ENCODE measurements around the gene SLC35F3. TPM values are rescaled to one million over a fixed set of nuclear protein-coding genes. Genes with fewer than 3 reads are reported as not detected.

Gene SLC35F3
- total and polyA plus RNA-seq, 2 experiments from 2014 or later = 1.0 to 3.2 TPM

DNA sequence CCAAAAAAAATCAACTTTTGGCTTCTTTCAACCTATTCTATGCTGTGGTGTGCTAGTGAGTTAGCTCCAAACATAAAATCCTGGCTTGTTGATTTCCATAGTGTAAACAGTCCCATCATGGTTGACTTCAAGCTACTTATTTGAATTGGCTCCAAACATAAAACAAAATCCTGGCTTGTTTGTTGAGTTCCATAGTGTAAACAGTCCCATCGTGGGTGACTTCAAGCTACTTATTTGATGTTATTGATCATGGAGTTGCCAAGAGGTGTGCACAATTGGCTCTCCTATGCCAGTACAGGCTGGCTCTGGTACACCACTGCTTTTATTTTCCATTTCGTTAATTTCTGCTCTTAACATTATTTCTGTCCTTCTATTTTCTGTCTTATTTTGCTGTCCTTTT is 466.9 kb downstream of the SLC35F3 start:
- TF ChIP-seq, protein P1, sequence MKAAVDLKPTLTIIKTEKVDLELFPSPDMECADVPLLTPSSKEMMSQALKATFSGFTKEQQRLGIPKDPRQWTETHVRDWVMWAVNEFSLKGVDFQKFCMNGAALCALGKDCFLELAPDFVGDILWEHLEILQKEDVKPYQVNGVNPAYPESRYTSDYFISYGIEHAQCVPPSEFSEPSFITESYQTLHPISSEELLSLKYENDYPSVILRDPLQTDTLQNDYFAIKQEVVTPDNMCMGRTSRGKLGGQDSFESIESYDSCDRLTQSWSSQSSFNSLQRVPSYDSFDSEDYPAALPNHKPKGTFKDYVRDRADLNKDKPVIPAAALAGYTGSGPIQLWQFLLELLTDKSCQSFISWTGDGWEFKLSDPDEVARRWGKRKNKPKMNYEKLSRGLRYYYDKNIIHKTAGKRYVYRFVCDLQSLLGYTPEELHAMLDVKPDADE (IDR thresholded peaks at IDR 0.05) = no peak
- TF ChIP-seq, protein P2, sequence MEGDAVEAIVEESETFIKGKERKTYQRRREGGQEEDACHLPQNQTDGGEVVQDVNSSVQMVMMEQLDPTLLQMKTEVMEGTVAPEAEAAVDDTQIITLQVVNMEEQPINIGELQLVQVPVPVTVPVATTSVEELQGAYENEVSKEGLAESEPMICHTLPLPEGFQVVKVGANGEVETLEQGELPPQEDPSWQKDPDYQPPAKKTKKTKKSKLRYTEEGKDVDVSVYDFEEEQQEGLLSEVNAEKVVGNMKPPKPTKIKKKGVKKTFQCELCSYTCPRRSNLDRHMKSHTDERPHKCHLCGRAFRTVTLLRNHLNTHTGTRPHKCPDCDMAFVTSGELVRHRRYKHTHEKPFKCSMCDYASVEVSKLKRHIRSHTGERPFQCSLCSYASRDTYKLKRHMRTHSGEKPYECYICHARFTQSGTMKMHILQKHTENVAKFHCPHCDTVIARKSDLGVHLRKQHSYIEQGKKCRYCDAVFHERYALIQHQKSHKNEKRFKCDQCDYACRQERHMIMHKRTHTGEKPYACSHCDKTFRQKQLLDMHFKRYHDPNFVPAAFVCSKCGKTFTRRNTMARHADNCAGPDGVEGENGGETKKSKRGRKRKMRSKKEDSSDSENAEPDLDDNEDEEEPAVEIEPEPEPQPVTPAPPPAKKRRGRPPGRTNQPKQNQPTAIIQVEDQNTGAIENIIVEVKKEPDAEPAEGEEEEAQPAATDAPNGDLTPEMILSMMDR (conservative IDR thresholded peaks at IDR 0.05; ENCODE audit: low read depth in 2 of 2) = no peak
- TF ChIP-seq JUNB (IDR thresholded peaks at IDR 0.05; ENCODE audit: unreplicated experiment) (no peak), NANOG (IDR thresholded peaks at IDR 0.05; ENCODE audit: borderline replicate concordance) (no peak), CREB1 (CRISPR knock-in tag; IDR thresholded peaks at IDR 0.05; ENCODE audit: low read depth) (no peak), POLR2AphosphoS5 (IDR thresholded peaks at IDR 0.05; ENCODE audit: low read depth) (no peak), ZNF331 (CRISPR knock-in tag; IDR thresholded peaks at IDR 0.05; ENCODE audit: low read depth) (no peak), EZH2 (IDR thresholded peaks at IDR 0.05; ENCODE audit: low read depth, unreplicated experiment) (no peak), STAT1 (IDR thresholded peaks at IDR 0.05; ENCODE audit: unreplicated experiment) (no peak), ZNF114 (CRISPR knock-in tag; IDR thresholded peaks at IDR 0.05) (no peak), EZH2phosphoT487 (IDR thresholded peaks at IDR 0.05; ENCODE audit: unreplicated experiment) (no peak)
- TF ChIP-seq, protein P3, sequence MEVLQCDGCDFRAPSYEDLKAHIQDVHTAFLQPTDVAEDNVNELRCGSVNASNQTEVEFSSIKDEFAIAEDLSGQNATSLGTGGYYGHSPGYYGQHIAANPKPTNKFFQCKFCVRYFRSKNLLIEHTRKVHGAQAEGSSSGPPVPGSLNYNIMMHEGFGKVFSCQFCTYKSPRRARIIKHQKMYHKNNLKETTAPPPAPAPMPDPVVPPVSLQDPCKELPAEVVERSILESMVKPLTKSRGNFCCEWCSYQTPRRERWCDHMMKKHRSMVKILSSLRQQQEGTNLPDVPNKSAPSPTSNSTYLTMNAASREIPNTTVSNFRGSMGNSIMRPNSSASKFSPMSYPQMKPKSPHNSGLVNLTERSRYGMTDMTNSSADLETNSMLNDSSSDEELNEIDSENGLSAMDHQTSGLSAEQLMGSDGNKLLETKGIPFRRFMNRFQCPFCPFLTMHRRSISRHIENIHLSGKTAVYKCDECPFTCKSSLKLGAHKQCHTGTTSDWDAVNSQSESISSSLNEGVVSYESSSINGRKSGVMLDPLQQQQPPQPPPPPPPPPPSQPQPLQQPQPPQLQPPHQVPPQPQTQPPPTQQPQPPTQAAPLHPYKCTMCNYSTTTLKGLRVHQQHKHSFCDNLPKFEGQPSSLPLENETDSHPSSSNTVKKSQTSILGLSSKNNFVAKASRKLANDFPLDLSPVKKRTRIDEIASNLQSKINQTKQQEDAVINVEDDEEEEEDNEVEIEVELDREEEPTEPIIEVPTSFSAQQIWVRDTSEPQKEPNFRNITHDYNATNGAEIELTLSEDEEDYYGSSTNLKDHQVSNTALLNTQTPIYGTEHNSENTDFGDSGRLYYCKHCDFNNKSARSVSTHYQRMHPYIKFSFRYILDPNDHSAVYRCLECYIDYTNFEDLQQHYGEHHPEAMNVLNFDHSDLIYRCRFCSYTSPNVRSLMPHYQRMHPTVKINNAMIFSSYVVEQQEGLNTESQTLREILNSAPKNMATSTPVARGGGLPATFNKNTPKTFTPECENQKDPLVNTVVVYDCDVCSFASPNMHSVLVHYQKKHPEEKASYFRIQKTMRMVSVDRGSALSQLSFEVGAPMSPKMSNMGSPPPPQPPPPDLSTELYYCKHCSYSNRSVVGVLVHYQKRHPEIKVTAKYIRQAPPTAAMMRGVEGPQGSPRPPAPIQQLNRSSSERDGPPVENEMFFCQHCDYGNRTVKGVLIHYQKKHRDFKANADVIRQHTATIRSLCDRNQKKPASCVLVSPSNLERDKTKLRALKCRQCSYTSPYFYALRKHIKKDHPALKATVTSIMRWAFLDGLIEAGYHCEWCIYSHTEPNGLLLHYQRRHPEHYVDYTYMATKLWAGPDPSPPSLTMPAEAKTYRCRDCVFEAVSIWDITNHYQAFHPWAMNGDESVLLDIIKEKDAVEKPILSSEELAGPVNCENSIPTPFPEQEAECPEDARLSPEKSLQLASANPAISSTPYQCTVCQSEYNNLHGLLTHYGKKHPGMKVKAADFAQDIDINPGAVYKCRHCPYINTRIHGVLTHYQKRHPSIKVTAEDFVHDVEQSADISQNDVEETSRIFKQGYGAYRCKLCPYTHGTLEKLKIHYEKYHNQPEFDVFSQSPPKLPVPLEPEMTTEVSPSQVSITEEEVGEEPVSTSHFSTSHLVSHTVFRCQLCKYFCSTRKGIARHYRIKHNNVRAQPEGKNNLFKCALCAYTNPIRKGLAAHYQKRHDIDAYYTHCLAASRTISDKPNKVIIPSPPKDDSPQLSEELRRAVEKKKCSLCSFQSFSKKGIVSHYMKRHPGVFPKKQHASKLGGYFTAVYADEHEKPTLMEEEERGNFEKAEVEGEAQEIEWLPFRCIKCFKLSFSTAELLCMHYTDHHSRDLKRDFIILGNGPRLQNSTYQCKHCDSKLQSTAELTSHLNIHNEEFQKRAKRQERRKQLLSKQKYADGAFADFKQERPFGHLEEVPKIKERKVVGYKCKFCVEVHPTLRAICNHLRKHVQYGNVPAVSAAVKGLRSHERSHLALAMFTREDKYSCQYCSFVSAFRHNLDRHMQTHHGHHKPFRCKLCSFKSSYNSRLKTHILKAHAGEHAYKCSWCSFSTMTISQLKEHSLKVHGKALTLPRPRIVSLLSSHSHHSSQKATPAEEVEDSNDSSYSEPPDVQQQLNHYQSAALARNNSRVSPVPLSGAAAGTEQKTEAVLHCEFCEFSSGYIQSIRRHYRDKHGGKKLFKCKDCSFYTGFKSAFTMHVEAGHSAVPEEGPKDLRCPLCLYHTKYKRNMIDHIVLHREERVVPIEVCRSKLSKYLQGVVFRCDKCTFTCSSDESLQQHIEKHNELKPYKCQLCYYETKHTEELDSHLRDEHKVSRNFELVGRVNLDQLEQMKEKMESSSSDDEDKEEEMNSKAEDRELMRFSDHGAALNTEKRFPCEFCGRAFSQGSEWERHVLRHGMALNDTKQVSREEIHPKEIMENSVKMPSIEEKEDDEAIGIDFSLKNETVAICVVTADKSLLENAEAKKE (CRISPR knock-in tag; IDR thresholded peaks at IDR 0.05) = no peak
- TF ChIP-seq, protein P4, sequence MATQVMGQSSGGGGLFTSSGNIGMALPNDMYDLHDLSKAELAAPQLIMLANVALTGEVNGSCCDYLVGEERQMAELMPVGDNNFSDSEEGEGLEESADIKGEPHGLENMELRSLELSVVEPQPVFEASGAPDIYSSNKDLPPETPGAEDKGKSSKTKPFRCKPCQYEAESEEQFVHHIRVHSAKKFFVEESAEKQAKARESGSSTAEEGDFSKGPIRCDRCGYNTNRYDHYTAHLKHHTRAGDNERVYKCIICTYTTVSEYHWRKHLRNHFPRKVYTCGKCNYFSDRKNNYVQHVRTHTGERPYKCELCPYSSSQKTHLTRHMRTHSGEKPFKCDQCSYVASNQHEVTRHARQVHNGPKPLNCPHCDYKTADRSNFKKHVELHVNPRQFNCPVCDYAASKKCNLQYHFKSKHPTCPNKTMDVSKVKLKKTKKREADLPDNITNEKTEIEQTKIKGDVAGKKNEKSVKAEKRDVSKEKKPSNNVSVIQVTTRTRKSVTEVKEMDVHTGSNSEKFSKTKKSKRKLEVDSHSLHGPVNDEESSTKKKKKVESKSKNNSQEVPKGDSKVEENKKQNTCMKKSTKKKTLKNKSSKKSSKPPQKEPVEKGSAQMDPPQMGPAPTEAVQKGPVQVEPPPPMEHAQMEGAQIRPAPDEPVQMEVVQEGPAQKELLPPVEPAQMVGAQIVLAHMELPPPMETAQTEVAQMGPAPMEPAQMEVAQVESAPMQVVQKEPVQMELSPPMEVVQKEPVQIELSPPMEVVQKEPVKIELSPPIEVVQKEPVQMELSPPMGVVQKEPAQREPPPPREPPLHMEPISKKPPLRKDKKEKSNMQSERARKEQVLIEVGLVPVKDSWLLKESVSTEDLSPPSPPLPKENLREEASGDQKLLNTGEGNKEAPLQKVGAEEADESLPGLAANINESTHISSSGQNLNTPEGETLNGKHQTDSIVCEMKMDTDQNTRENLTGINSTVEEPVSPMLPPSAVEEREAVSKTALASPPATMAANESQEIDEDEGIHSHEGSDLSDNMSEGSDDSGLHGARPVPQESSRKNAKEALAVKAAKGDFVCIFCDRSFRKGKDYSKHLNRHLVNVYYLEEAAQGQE (IDR thresholded peaks at IDR 0.05; ENCODE audit: unreplicated experiment) = no peak

More for the DNA sequence above, 466.9 kb downstream of the SLC35F3 start:
- Histone ChIP-seq H3F3A (replicated peaks; ENCODE audit: low read depth) (no peaks in the 10 kb centered on the region), H3K4me2 (no peak overlapping the region), H4K20me1 (replicated peaks; ENCODE audit: insufficient read depth) (no peaks in the 10 kb centered on the region; the same call in 1 of the 2 replicates), H3K4me1 (ENCODE audit: insufficient read depth) (peaks cover 6% of the 10 kb centered on the region; the same call in 1 of the 2 replicates), H3K4me3 (no peak overlapping the region), H3K27me3 (ENCODE audit: insufficient read depth) (no peaks in the 10 kb centered on the region), H3K79me2 (replicated peaks; ENCODE audit: insufficient read depth) (peaks cover 24% of the 10 kb centered on the region), H2AFZ (no peak overlapping the region), H3K27ac (ENCODE audit: low read depth) (no peak overlapping the region), H3K36me3 (ENCODE audit: insufficient read depth) (peaks cover 9% of the 10 kb centered on the region), H3K9me2 (ENCODE audit: insufficient read depth) (no peaks in the 10 kb centered on the region)
- DNase-seq (ENCODE audit: low spot score) (no peak), ATAC-seq (no peak)
- Mint-ChIP-seq H3K27me3 (ENCODE audit: insufficient read depth, low read depth, poor library complexity) (peaks cover 2% of the 10 kb centered on the region), H3K27ac (no peak overlapping the region), H3K4me3 (no peak overlapping the region), H3K36me3 (ENCODE audit: low read depth) (peaks cover 8% of the 10 kb centered on the region), H3K4me1 (peaks cover 7% of the 10 kb centered on the region; the same call in 2 of the 3 replicates), H3K9me3 (no peaks in the 10 kb centered on the region)
